MM.1S (cell line): ENCODE results near the gene TXNDC11.

Experiments used
- EZH2 ChIP-seq: fragments of 300-600 bp; sonication (generic); optimal IDR thresholded peaks from 2 replicates; pipeline ENCODE3; 2017; ENCODE audit warnings: low read depth, mild to moderate bottlenecking, antibody characterized with exemption, low read length, mixed read lengths
- TF ChIP-seq, protein P1 (sequence below): fragments of 300-600 bp; sonication (generic); IDR thresholded peaks from 2 replicates; pipeline ENCODE4 v1.5.1; 2016; ENCODE audit warnings: antibody characterized with exemption, low read length, mixed read lengths

GRCh38 chr16:11682655-11683096 is 60.0 kb downstream of the TXNDC11 start:
- no peak for TF ChIP-seq EZH2
- TF ChIP-seq, protein P1, sequence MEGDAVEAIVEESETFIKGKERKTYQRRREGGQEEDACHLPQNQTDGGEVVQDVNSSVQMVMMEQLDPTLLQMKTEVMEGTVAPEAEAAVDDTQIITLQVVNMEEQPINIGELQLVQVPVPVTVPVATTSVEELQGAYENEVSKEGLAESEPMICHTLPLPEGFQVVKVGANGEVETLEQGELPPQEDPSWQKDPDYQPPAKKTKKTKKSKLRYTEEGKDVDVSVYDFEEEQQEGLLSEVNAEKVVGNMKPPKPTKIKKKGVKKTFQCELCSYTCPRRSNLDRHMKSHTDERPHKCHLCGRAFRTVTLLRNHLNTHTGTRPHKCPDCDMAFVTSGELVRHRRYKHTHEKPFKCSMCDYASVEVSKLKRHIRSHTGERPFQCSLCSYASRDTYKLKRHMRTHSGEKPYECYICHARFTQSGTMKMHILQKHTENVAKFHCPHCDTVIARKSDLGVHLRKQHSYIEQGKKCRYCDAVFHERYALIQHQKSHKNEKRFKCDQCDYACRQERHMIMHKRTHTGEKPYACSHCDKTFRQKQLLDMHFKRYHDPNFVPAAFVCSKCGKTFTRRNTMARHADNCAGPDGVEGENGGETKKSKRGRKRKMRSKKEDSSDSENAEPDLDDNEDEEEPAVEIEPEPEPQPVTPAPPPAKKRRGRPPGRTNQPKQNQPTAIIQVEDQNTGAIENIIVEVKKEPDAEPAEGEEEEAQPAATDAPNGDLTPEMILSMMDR: no peak
